Neural crest cell (in vitro differentiated cells): ENCODE data around the gene SEL1L3. TPM values are rescaled to one million over a fixed set of nuclear protein-coding genes. Genes with fewer than 3 reads are reported as not detected.

ENCODE experiments used
- DNase-seq: peaks from one replicate; pipeline ENCODE4 v3.0.0; 2021; ENCODE audit warnings: low read depth, mixed read lengths, low spot score
- H3K27ac Mint-ChIP-seq: one replicate; pipeline ENCODE4 v1.8.0; 2021; ENCODE audit warnings: mild to moderate bottlenecking, mixed read lengths; ENCODE audit not compliant: unreplicated experiment
- H3K27me3 Mint-ChIP-seq: 2 replicates; pipeline ENCODE4 v1.8.0; 2021; ENCODE audit warnings: low read depth, mild to moderate bottlenecking, mixed read lengths
- H3K36me3 Mint-ChIP-seq: 2 replicates; pipeline ENCODE4 v1.8.0; 2021; ENCODE audit warnings: low read depth, mild to moderate bottlenecking, mixed read lengths
- H3K4me1 Mint-ChIP-seq: 2 replicates; pipeline ENCODE4 v1.8.0; 2021; ENCODE audit warnings: mixed read lengths
- H3K4me3 Mint-ChIP-seq: one replicate; pipeline ENCODE4 v1.8.0; 2021; ENCODE audit warnings: mild to moderate bottlenecking, mixed read lengths
- H3K9me3 Mint-ChIP-seq: 2 replicates; pipeline ENCODE4 v1.8.0; 2021; ENCODE audit warnings: mixed read lengths
- CTCF ChIP-seq: fragments of 200-600 bp; sonication (generic); conservative IDR thresholded peaks from 2 replicates; pipeline ENCODE4 v1.5.0; 2021; ENCODE audit warnings: antibody characterized with exemption, mild to moderate bottlenecking
- total RNA-seq: library from RNA; stranded (reverse); gene quantifications from 2 replicates; pipeline ENCODE4 v1.2.1, GENCODE V29; 2021

SEL1L3 gene
- total RNA-seq, 1 donor from 2014 or later = 3.4 TPM

GRCh38 chr4:25795566-25796454, 67.0 kb downstream of the SEL1L3 start:
- Mint-ChIP-seq H3K36me3 (no peaks in the 10 kb centered on the region), H3K4me3 (peak overlapping the region; percentile 10), H3K9me3 (no peaks in the 10 kb centered on the region), H3K4me1 (peaks cover 14% of the 10 kb centered on the region), H3K27ac (peak overlapping the region; percentile 31), H3K27me3 (peaks cover 2% of the 10 kb centered on the region)
- peak; percentile 40 for DNase-seq
- TF ChIP-seq CTCF = no peak

- no peak for TF ChIP-seq CTCF
- DNase-seq = no peak
- Mint-ChIP-seq H3K4me1 (peaks cover 14% of the 10 kb centered on the region), H3K4me3 (no peak overlapping the region), H3K27me3 (peaks cover 2% of the 10 kb centered on the region), H3K36me3 (no peaks in the 10 kb centered on the region), H3K9me3 (no peaks in the 10 kb centered on the region), H3K27ac (no peak overlapping the region)
Measured at GRCh38 chr4:25795091-25795490, 67.7 kb downstream of the SEL1L3 start.

- Mint-ChIP-seq H3K4me3 (no peak overlapping the region), H3K9me3 (no peaks in the 10 kb centered on the region), H3K36me3 (no peaks in the 10 kb centered on the region), H3K27ac (no peak overlapping the region), H3K4me1 (peaks cover 20% of the 10 kb centered on the region), H3K27me3 (peaks cover 2% of the 10 kb centered on the region)
- TF ChIP-seq CTCF = no peak
- no peak for DNase-seq
Measured at GRCh38 chr4:25792876-25793275, 69.9 kb downstream of the SEL1L3 start.

GRCh38 chr4:25792200-25792791, 70.5 kb downstream of the SEL1L3 start:
- Mint-ChIP-seq H3K27ac (no peak overlapping the region), H3K27me3 (peaks cover 2% of the 10 kb centered on the region), H3K9me3 (no peaks in the 10 kb centered on the region), H3K36me3 (no peaks in the 10 kb centered on the region), H3K4me3 (no peak overlapping the region), H3K4me1 (peaks cover 20% of the 10 kb centered on the region)
- peak; percentile 43 for TF ChIP-seq CTCF
- DNase-seq = peak; percentile 20

- H3K36me3 Mint-ChIP-seq = no peaks in the 10 kb centered on the region
- H3K27me3 Mint-ChIP-seq = no peaks in the 10 kb centered on the region
- no peak for TF ChIP-seq CTCF
- H3K4me3 Mint-ChIP-seq = no peak overlapping the region
- H3K4me1 Mint-ChIP-seq = peaks cover 6% of the 10 kb centered on the region
- DNase-seq = no peak
- H3K9me3 Mint-ChIP-seq = no peaks in the 10 kb centered on the region
- no peak overlapping the region for H3K27ac Mint-ChIP-seq
Measured at GRCh38 chr4:25790024-25790423, 72.8 kb downstream of the SEL1L3 start.
